ENCODE measurements around the gene SYT3. TPM values are rescaled to one million over a fixed set of nuclear protein-coding genes. Genes with fewer than 3 reads are reported as not detected.

SYT3 gene
- polyA plus RNA-seq, 3 donors: not detected

DNA sequence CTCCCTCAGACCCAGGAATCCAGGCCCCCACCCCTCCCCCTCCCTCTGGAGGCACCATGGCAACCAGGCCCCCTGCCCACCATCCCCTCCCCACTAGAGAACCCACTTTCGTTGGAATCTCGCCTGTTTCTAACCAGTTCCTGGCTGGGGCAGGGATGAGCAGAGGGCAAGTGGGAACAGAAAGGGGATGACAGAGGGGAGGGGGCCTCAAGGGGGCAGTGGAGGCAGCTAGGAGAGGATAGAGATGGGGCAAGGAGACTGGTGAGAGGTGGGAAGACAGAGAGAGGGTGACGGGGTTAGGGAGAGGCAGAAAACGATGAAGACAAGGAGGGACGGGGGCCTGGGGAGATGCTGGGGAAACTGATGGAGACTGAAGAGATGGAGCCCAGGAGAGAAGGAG lies 9.0 kb upstream of the SYT3 start:
- DNase-seq: no peak
- Histone ChIP-seq H3K27ac (ENCODE audit: low read depth in 1 of 2, low read length in 2 of 2) (no peak overlapping the region), H3K79me2 (ENCODE audit: insufficient read depth, low read length) (no peaks in the 10 kb centered on the region), H3K4me3 (replicated peaks in 1 of 3; ENCODE audit: low read depth in 2 of 3, low read length in 3 of 3) (no peak overlapping the region), H3K4me1 (ENCODE audit: control insufficient read depth in 1 of 2, insufficient read depth in 2 of 2, low read length in 2 of 2) (no peaks in the 10 kb centered on the region), H3K4me2 (replicated peaks; ENCODE audit: extremely low read depth, low read length, poor library complexity, severe bottlenecking) (no peak overlapping the region), H4K20me1 (ENCODE audit: insufficient read depth, low read length) (no peaks in the 10 kb centered on the region), H3K9ac (ENCODE audit: insufficient read depth, low read length, poor library complexity, severe bottlenecking) (no peak overlapping the region), H3K9me3 (replicated peaks in 1 of 2; ENCODE audit: control insufficient read depth in 1 of 2, insufficient read depth in 1 of 2, low read length in 2 of 2) (peaks cover 0 to 4% of the 10 kb centered on the region in 2 donors), H2AFZ (ENCODE audit: insufficient read depth, low read depth, low read length, poor library complexity, severe bottlenecking) (no peak overlapping the region), H3K27me3 (ENCODE audit: control insufficient read depth in 2 of 2, insufficient read depth in 2 of 2, low read length in 2 of 2) (peaks cover 0 to 4% of the 10 kb centered on the region in 2 donors), H3K36me3 (replicated peaks in 1 of 2; ENCODE audit: control insufficient read depth in 1 of 2, insufficient read depth in 2 of 2, low read length in 2 of 2) (no peaks in the 10 kb centered on the region)
- H3K4me1 Mint-ChIP-seq: no peaks in the 10 kb centered on the region
- H3K27ac Mint-ChIP-seq: no peak overlapping the region
- intact Hi-C loops (cut with micrococcal nuclease): no loop called here
- 70% methylated on average over 4 of the region's 5 CpGs for WGBS (ENCODE audit: insufficient coverage)
- peaks cover 4 to 10% (median 6%) of the 10 kb centered on the region in 3 donors for H3K27me3 Mint-ChIP-seq (ENCODE audit: low read depth in 3 of 3)
- no peak overlapping the region for H3K4me3 Mint-ChIP-seq
- TF ChIP-seq, protein P1, sequence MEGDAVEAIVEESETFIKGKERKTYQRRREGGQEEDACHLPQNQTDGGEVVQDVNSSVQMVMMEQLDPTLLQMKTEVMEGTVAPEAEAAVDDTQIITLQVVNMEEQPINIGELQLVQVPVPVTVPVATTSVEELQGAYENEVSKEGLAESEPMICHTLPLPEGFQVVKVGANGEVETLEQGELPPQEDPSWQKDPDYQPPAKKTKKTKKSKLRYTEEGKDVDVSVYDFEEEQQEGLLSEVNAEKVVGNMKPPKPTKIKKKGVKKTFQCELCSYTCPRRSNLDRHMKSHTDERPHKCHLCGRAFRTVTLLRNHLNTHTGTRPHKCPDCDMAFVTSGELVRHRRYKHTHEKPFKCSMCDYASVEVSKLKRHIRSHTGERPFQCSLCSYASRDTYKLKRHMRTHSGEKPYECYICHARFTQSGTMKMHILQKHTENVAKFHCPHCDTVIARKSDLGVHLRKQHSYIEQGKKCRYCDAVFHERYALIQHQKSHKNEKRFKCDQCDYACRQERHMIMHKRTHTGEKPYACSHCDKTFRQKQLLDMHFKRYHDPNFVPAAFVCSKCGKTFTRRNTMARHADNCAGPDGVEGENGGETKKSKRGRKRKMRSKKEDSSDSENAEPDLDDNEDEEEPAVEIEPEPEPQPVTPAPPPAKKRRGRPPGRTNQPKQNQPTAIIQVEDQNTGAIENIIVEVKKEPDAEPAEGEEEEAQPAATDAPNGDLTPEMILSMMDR (IDR thresholded peaks at IDR 0.05): no peak
- H3K36me3 Mint-ChIP-seq: no peaks in the 10 kb centered on the region
- H3K9me3 Mint-ChIP-seq: peaks cover 0 to 4% (median 1%) of the 10 kb centered on the region in 7 donors

DNA sequence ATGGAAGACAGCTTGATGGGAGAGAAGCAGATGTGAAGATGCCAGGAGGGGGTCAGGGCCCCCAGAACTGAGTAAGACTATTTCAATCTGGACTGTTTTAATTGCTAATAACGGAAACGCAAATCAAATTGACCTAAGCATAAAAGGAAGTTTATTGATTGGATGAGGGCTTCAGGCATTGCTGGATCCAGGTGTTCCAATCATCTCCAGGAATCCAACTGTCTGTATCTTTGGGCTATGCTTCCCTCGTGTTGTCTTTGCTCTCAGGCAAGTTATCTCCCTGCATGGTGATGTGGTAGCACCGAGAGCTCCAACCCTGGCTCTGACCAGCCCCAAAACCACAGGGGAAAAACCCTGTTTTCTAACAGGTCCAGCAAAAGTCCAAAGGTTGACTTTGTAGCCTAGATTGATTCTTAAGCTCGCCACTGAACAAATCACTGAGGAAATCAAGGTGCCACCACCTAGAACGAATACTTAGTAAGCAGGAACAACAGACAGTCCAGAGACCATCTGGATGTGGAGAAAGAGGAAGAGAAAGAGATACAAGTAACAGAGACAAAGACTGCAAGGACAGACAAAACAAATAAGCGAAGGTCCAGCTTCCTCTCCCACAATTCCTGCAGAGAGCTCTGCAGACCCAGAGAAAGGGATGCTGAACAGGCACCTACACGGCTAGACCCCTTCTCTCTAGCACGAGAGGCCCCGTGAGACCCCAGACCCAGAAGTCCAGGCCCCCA lies 8.4 kb upstream of the SYT3 start:
- no peaks in the 10 kb centered on the region for H3K36me3 ChIP-seq (replicated peaks in 1 of 2; ENCODE audit: control insufficient read depth in 1 of 2, insufficient read depth in 2 of 2, low read length in 2 of 2)
- no peak overlapping the region for H2AFZ ChIP-seq (ENCODE audit: insufficient read depth, low read depth, low read length, poor library complexity, severe bottlenecking)
- no peak overlapping the region for H3K4me2 ChIP-seq (replicated peaks; ENCODE audit: extremely low read depth, low read length, poor library complexity, severe bottlenecking)
- DNase-seq: no peak
- H3K9me3 Mint-ChIP-seq: peaks cover 0 to 2% (median 1%) of the 10 kb centered on the region in 7 donors
- no peaks in the 10 kb centered on the region for H3K36me3 Mint-ChIP-seq
- H3K4me3 Mint-ChIP-seq: no peak overlapping the region
- H3K4me1 ChIP-seq (ENCODE audit: control insufficient read depth in 1 of 2, insufficient read depth in 2 of 2, low read length in 2 of 2): no peaks in the 10 kb centered on the region
- WGBS (ENCODE audit: insufficient coverage): 76% methylated on average over 7 of the region's 10 CpGs
- H3K27me3 Mint-ChIP-seq (ENCODE audit: low read depth in 3 of 3): peaks cover 2 to 9% (median 4%) of the 10 kb centered on the region in 3 donors
- no peak overlapping the region for H3K9ac ChIP-seq (ENCODE audit: insufficient read depth, low read length, poor library complexity, severe bottlenecking)
- peaks cover 0 to 4% of the 10 kb centered on the region in 2 donors for H3K9me3 ChIP-seq (replicated peaks in 1 of 2; ENCODE audit: control insufficient read depth in 1 of 2, insufficient read depth in 1 of 2, low read length in 2 of 2)
- H3K4me1 Mint-ChIP-seq: no peaks in the 10 kb centered on the region
- H3K27ac ChIP-seq (ENCODE audit: low read depth in 1 of 2, low read length in 2 of 2): no peak overlapping the region
- H3K27ac Mint-ChIP-seq: no peak overlapping the region
- H4K20me1 ChIP-seq (ENCODE audit: insufficient read depth, low read length): no peaks in the 10 kb centered on the region
- H3K4me3 ChIP-seq (replicated peaks in 1 of 3; ENCODE audit: low read depth in 2 of 3, low read length in 3 of 3): no peak overlapping the region
- intact Hi-C loops (cut with micrococcal nuclease): no loop called here
- peaks cover 0 to 4% of the 10 kb centered on the region in 2 donors for H3K27me3 ChIP-seq (ENCODE audit: control insufficient read depth in 2 of 2, insufficient read depth in 2 of 2, low read length in 2 of 2)
- no peaks in the 10 kb centered on the region for H3K79me2 ChIP-seq (ENCODE audit: insufficient read depth, low read length)
- TF ChIP-seq, protein P1 (IDR thresholded peaks at IDR 0.05): no peak
